Uterus (tissue), 2 donors: ENCODE results near the gene KANSL1.

Source experiments
- POLR2A ChIP-seq, 2 donors: fragments of 450-650 bp; IDR thresholded peaks; one replicate each; pipeline ENCODE4 v1.6.1; 2016; ENCODE audit warnings: antibody characterized with exemption in 2 of 2, mild to moderate bottlenecking in 1 of 2, moderate library complexity in 1 of 2
- TF ChIP-seq, protein P1 (sequence below), 4 experiments: fragments of 200-600 bp in 2 of 4; fragments of 450-650 bp in 2 of 4; sonication (generic) in 2 of 4; IDR thresholded peaks; one replicate each; pipeline ENCODE4 v1.5.1; 2016 to 2019; ENCODE audit warnings: antibody characterized with exemption in 4 of 4, mild to moderate bottlenecking in 2 of 4, moderate library complexity in 1 of 4

DNA sequence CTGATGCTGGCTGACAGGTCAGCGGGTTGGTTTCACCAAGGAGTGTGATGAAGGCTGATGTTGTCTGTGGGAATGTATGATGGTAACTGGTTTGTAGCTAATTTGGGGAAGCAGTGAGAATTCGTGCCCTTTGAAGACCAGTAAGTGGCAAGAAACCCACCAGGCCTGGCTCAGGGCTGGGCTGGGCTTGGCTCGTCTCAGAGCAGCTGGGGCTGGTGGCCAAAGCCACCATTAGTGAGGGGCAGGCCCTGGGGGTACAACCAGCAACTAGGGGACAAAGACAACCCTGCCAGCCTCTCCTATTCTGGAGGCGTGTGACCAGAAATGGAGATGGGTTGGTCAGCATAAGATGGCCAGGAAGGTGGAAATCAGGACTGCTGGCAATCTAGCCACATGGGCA, 207.2 kb downstream of the KANSL1 start:
- TF ChIP-seq, protein P1, sequence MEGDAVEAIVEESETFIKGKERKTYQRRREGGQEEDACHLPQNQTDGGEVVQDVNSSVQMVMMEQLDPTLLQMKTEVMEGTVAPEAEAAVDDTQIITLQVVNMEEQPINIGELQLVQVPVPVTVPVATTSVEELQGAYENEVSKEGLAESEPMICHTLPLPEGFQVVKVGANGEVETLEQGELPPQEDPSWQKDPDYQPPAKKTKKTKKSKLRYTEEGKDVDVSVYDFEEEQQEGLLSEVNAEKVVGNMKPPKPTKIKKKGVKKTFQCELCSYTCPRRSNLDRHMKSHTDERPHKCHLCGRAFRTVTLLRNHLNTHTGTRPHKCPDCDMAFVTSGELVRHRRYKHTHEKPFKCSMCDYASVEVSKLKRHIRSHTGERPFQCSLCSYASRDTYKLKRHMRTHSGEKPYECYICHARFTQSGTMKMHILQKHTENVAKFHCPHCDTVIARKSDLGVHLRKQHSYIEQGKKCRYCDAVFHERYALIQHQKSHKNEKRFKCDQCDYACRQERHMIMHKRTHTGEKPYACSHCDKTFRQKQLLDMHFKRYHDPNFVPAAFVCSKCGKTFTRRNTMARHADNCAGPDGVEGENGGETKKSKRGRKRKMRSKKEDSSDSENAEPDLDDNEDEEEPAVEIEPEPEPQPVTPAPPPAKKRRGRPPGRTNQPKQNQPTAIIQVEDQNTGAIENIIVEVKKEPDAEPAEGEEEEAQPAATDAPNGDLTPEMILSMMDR (IDR thresholded peaks at IDR 0.05) = no peak
- no peak for TF ChIP-seq POLR2A (IDR thresholded peaks at IDR 0.05)
